Upper lobe of left lung (tissue), 4 donors: Measurements from ENCODE around the gene AADACL3.

ENCODE experiments used
- EP300 ChIP-seq, 4 donors: sonication (generic); formaldehyde crosslinking; IDR thresholded peaks; one replicate each; pipeline ENCODE4 v1.5.1; 2017; ENCODE audit warnings: antibody characterized with exemption in 4 of 4, control low read depth in 2 of 4
- POLR2AphosphoS5 ChIP-seq, 2 donors: sonication (generic); formaldehyde crosslinking; IDR thresholded peaks; one replicate each; pipeline ENCODE4 v1.5.1; 2017; ENCODE audit warnings: antibody characterized with exemption in 2 of 2

GRCh38 chr1:12772520-12772919 is 56.6 kb downstream of the AADACL3 start:
- TF ChIP-seq POLR2AphosphoS5 (IDR thresholded peaks at IDR 0.05) (no peak), EP300 (IDR thresholded peaks at IDR 0.05) (no peak)
